ENCODE results near the gene ANO6. TPM values are rescaled to one million over a fixed set of nuclear protein-coding genes. Genes with fewer than 3 reads are reported as not detected.

The ANO6 gene
- total RNA-seq, 1 donor from 2014 or later, result 85.0 TPM

DNA sequence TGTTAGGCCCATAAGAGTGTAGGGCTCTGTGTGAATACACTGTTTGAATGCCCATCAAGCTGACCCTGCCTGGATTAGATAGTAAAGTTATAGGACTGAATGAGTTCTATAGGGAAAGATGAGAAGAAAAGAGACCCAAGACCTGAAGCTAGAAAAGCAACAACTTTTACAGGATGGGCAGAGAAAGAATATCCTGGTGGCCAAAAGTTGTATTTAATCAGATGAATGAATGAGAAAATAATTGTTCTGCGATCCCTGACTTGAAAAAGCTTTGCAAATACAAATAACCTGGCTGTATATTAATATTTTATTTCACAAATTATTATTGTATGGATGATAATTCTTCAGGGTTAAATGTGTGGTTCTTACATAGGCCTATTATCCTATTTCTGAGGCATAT is 2.8 kb upstream of the ANO6 start:
- ATAC-seq (no peak), DNase-seq (no peak)
- H3K4me1 ChIP-seq, result peaks cover 7% of the 10 kb centered on the region
- no peaks in the 10 kb centered on the region for H3K9me3 ChIP-seq
- H3K27ac ChIP-seq, result no peak overlapping the region
- no peak overlapping the region for H3K4me3 ChIP-seq
- intact Hi-C loops (cut with DNase I), result no loop called here
- no peaks in the 10 kb centered on the region for H3K36me3 ChIP-seq
- no peaks in the 10 kb centered on the region for H3K27me3 ChIP-seq
- TF ChIP-seq, protein P1, sequence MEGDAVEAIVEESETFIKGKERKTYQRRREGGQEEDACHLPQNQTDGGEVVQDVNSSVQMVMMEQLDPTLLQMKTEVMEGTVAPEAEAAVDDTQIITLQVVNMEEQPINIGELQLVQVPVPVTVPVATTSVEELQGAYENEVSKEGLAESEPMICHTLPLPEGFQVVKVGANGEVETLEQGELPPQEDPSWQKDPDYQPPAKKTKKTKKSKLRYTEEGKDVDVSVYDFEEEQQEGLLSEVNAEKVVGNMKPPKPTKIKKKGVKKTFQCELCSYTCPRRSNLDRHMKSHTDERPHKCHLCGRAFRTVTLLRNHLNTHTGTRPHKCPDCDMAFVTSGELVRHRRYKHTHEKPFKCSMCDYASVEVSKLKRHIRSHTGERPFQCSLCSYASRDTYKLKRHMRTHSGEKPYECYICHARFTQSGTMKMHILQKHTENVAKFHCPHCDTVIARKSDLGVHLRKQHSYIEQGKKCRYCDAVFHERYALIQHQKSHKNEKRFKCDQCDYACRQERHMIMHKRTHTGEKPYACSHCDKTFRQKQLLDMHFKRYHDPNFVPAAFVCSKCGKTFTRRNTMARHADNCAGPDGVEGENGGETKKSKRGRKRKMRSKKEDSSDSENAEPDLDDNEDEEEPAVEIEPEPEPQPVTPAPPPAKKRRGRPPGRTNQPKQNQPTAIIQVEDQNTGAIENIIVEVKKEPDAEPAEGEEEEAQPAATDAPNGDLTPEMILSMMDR (IDR thresholded peaks at IDR 0.05), result no peak

DNA sequence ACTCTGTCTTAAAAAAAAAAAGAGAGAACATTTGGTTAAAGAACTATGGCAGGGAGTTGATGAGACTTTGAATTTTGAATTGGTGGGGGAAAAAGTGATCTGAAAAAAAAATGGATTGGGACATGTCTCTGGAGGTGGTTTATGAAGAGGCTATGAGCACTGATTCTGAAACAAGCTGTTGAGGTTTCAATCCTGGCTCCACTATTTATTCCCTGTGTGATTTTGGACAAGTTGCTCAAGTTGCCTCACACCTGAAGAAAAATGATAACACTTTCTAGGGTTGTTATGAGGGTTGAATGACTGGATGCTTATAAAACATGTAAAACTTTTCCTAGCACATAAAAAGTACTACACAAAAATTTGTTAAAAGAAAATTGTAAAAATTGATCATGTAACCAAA is 1.8 kb upstream of the ANO6 start:
- DNase-seq, result no peak
- Histone ChIP-seq H3K27me3 (no peaks in the 10 kb centered on the region), H3K4me3 (no peak overlapping the region), H3K9me3 (no peaks in the 10 kb centered on the region), H3K27ac (no peak overlapping the region), H3K36me3 (no peaks in the 10 kb centered on the region), H3K4me1 (peaks cover 16% of the 10 kb centered on the region)
- TF ChIP-seq, protein P1 (IDR thresholded peaks at IDR 0.05), result no peak
- ATAC-seq, result no peak
- intact Hi-C loops (cut with DNase I), result no loop called here

DNA sequence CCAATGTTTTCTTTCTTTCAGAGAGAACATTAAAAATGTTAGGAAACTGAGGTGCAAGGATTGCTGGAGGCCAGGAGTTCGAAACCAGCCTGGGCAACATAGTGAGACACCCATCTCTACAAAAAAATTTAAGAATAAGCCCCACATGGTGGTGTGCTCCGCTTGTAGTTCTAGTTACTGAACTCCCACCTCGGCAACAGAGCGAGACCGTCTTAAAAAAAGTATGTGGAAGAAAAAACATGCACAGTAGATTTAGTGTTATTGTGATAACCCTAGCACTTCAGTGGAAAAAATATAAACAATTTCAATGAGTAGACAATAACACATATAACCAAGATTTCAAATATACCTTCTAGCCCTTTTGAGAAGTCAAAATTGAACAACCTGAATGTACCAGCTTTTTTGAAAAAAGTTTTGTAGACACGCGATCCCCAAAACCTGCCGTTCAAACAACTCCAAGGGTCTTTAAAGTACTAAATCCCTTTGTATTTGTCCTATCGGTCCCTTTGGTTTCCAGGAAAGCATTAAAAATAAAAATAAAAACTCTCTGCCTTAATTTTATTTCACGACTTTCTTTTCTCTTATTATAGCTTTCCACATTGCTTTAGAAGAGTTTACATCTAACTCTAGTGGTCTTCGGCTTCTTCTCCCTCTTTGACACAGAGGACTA is 1.0 kb upstream of the ANO6 start:
- Histone ChIP-seq H3K27me3 (no peaks in the 10 kb centered on the region), H3K27ac (peak overlapping the region; percentile 85), H3K4me1 (peaks cover 23% of the 10 kb centered on the region), H3K36me3 (no peaks in the 10 kb centered on the region), H3K9me3 (no peaks in the 10 kb centered on the region), H3K4me3 (peak overlapping the region; percentile 68)
- no peak for DNase-seq
- TF ChIP-seq, protein P1 (IDR thresholded peaks at IDR 0.05), result no peak
- no peak for ATAC-seq
- intact Hi-C loops (cut with DNase I), result no loop called here

DNA sequence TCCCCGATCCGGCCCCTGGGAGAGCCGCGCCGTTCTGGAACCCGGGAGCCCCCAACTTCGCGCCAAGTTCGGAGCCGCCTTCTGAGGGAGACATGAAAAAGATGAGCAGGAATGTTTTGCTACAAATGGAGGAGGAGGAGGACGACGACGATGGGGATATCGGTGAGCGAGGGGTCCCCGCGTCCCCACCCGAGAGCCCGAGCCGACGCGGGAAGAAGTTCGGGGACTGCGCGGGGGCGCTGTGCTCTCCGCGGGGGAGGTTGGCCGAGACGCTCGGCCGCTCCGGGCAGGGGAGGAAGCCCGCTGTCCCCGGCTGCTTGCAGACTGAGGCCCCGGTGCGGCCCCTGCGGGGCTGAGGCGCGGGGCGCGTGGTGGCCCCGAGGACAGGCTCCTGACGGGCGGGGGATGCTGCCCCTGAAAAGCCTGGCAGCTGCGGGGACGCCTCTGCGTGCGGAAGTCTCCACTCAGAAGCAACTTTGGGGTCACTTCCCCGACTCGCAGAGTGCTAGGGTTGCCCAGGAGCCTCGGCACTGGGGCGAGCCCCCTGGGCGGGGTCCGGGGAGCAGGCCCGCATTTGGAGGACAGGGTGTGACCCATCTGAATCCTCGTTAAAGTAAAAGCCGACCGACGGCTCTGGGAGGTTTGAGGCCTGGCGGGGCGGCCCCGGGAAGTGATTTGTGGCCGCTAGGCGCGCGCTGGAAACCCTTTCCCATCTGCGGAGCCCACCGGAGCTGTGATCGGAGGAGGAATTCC is 511 bp downstream of the ANO6 start:
- TF ChIP-seq, protein P1 (IDR thresholded peaks at IDR 0.05), result peak; percentile 32
- Histone ChIP-seq H3K27me3 (no peaks in the 10 kb centered on the region), H3K9me3 (no peaks in the 10 kb centered on the region), H3K36me3 (no peaks in the 10 kb centered on the region), H3K4me1 (peaks cover 32% of the 10 kb centered on the region), H3K27ac (peak overlapping the region; percentile 85), H3K4me3 (peak overlapping the region; percentile 68)
- peak; percentile 70 for ATAC-seq
- DNase-seq, result peak; percentile 81
- intact Hi-C loops (cut with DNase I), result no loop called here

DNA sequence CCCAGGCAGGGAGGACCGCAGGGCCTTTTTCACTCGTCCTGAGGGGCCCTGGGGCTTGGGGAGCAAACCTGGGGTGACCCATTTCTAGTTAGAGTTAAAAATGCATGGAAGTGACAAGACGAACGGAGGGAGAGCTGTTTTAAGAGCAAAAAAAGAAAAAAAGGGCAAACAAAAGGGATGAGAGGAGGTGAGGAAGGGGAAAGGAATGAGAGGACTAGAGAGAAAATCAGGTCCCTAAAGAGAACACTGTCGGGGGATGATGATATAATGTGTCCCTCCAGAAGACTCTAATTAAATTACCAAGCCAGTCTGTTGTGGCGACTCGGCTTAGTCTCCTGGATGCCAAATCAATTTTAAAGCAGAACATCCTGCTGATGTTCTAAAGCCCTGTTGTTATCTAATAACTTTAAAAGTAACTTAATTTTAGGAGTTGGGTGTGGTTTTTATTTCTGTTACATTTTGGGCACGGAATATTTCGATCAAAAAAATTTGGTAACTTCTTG is 1.1 kb downstream of the ANO6 start:
- ATAC-seq (no peak), DNase-seq (no peak)
- peak overlapping the region; percentile 68 for H3K4me3 ChIP-seq
- intact Hi-C loops (cut with DNase I), result no loop called here
- H3K9me3 ChIP-seq, result no peaks in the 10 kb centered on the region
- no peaks in the 10 kb centered on the region for H3K36me3 ChIP-seq
- TF ChIP-seq, protein P1 (IDR thresholded peaks at IDR 0.05), result no peak
- H3K27ac ChIP-seq, result peak overlapping the region; percentile 85
- peaks cover 32% of the 10 kb centered on the region for H3K4me1 ChIP-seq
- no peaks in the 10 kb centered on the region for H3K27me3 ChIP-seq
